Fibroblast of lung (primary cell): ENCODE results near the gene GDF9. TPM values are rescaled to one million over a fixed set of nuclear protein-coding genes. Genes with fewer than 3 reads are reported as not detected.

Experiments
- DNase-seq, 2 donors: peaks; one replicate each; pipeline versions ENCODE4 v3.0.0 to v3.0.0-alpha.2; 2010; ENCODE audit warnings: low read depth in 2 of 2
- H2AFZ ChIP-seq: 2 replicates; pipeline ENCODE4 v1.5.1; 2012; ENCODE audit warnings: low read length, control low read depth, inconsistent platforms
- H3K27ac ChIP-seq: 2 replicates; pipeline ENCODE4 v1.5.1; 2011; ENCODE audit warnings: low read length, control low read depth; ENCODE audit not compliant: insufficient read depth
- H3K27me3 ChIP-seq: 2 replicates; pipeline ENCODE4 v1.5.1; 2011; ENCODE audit warnings: mild to moderate bottlenecking, low read length; ENCODE audit not compliant: control insufficient read depth, insufficient read depth
- H3K36me3 ChIP-seq: 2 replicates; pipeline ENCODE4 v1.5.1; 2011; ENCODE audit warnings: low read length; ENCODE audit not compliant: control insufficient read depth, insufficient read depth
- H3K4me1 ChIP-seq: 2 replicates; pipeline ENCODE4 v1.5.1; 2011; ENCODE audit warnings: low read length; ENCODE audit not compliant: control insufficient read depth, insufficient read depth; ENCODE audit errors: extremely low read depth
- H3K4me2 ChIP-seq: 2 replicates; pipeline ENCODE4 v1.5.1; 2011; ENCODE audit warnings: low read length, control low read depth; ENCODE audit not compliant: insufficient read depth; ENCODE audit errors: extremely low read depth
- H3K4me3 ChIP-seq, 4 experiments: fragments of 200-600 bp in 1 of 4; sonication (generic) in 1 of 4; replicated peaks in 1 of 4; 2 replicates each; pipeline ENCODE4 v1.5.1; 2011 to 2016; ENCODE audit warnings: low read length in 4 of 4, low read depth in 3 of 4, mild to moderate bottlenecking in 3 of 4, control low read depth in 2 of 4, inconsistent platforms in 1 of 4, mixed read lengths in 1 of 4; ENCODE audit not compliant: insufficient read depth in 1 of 4; ENCODE audit errors: control extremely low read depth in 1 of 4
- H3K79me2 ChIP-seq: 2 replicates; pipeline ENCODE4 v1.5.1; 2012; ENCODE audit warnings: mild to moderate bottlenecking, low read length, inconsistent platforms; ENCODE audit not compliant: control insufficient read depth, insufficient read depth
- H3K9ac ChIP-seq: 2 replicates; pipeline ENCODE4 v1.5.1; 2011; ENCODE audit warnings: mild to moderate bottlenecking, low read length, control low read depth; ENCODE audit not compliant: insufficient read depth
- H3K9me3 ChIP-seq: 2 replicates; pipeline ENCODE4 v1.5.1; 2012; ENCODE audit warnings: low read depth, low read length; ENCODE audit not compliant: control insufficient read depth, insufficient read depth
- H4K20me1 ChIP-seq: 2 replicates; pipeline ENCODE4 v1.5.1; 2011; ENCODE audit warnings: low read length; ENCODE audit not compliant: control insufficient read depth, insufficient read depth; ENCODE audit errors: extremely low read depth
- EZH2 ChIP-seq: IDR thresholded peaks from 2 replicates; pipeline ENCODE4 v1.5.1; 2012; ENCODE audit warnings: low read length, control low read depth, mild to moderate bottlenecking; ENCODE audit errors: missing control alignments
- polyA plus RNA-seq, 2 donors: library from polyadenylated mRNA; depleted of rRNA in 1 of 2; stranded (reverse) in 1 of 2; unstranded in 1 of 2; fragments of >200 nt; gene quantifications; 2 replicates each; pipeline ENCODE4 v1.2.1, GENCODE V29; 2011 to 2012; ENCODE audit warnings: missing spikeins in 1 of 2
- total RNA-seq: library from RNA; depleted of rRNA; stranded (reverse); fragments of >200 nt; gene quantifications from 2 replicates; pipeline ENCODE4 v1.2.1, GENCODE V29; 2014
- TF ChIP-seq, protein P1 (sequence below), 2 donors: IDR thresholded peaks in 1 of 2; conservative IDR thresholded peaks in 1 of 2; 1 replicate in 1 of 2; 2 replicates in 1 of 2; pipeline ENCODE4 v1.5.1; 2011 to 2012; ENCODE audit warnings: low read length in 2 of 2, control low read depth in 1 of 2, inconsistent platforms in 1 of 2, low read depth in 1 of 2, mild to moderate bottlenecking in 1 of 2

GDF9 gene
- total and polyA plus RNA-seq, 2 donors (not counting 1 experiment from before 2014, with no cell fraction given), result 0.11 to 0.17 TPM

DNA sequence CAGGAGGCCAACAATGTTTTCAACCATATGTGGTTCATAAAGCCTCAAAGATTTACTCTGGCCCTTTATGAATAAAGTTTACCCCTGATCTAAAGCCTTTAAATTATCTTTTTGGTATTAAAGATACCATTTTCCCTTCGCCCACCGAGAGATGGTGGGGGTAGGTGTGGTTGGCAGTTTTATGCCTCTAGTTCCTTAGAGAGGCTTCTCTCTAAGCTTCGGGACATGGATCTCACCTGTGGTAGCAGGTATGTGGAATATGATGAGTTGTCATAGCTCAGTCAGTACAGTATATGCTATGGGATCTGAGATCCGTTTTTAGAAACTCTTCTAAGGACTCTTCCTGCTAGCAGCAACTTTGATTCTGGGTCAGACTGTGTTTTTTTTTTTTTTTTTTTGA is 2.5 kb upstream of the GDF9 start:
- H3K27ac ChIP-seq, result no peak overlapping the region
- H3K4me3 ChIP-seq, result no peak overlapping the region
- H3K9me3 ChIP-seq, result no peaks in the 10 kb centered on the region
- peaks cover 14% of the 10 kb centered on the region for H3K79me2 ChIP-seq
- H3K4me2 ChIP-seq, result no peak overlapping the region
- H3K4me1 ChIP-seq, result peaks cover 3% of the 10 kb centered on the region
- H3K36me3 ChIP-seq, result peaks cover 4% of the 10 kb centered on the region
- H3K27me3 ChIP-seq, result no peaks in the 10 kb centered on the region
- no peak overlapping the region for H2AFZ ChIP-seq
- H3K9ac ChIP-seq, result no peak overlapping the region
- TF ChIP-seq EZH2, result no peak
- TF ChIP-seq, protein P1, sequence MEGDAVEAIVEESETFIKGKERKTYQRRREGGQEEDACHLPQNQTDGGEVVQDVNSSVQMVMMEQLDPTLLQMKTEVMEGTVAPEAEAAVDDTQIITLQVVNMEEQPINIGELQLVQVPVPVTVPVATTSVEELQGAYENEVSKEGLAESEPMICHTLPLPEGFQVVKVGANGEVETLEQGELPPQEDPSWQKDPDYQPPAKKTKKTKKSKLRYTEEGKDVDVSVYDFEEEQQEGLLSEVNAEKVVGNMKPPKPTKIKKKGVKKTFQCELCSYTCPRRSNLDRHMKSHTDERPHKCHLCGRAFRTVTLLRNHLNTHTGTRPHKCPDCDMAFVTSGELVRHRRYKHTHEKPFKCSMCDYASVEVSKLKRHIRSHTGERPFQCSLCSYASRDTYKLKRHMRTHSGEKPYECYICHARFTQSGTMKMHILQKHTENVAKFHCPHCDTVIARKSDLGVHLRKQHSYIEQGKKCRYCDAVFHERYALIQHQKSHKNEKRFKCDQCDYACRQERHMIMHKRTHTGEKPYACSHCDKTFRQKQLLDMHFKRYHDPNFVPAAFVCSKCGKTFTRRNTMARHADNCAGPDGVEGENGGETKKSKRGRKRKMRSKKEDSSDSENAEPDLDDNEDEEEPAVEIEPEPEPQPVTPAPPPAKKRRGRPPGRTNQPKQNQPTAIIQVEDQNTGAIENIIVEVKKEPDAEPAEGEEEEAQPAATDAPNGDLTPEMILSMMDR (conservative IDR thresholded peaks at IDR 0.05 in 1 of 2, IDR thresholded peaks at IDR 0.05 in 1 of 2; ENCODE audit: low read depth in 1 of 2, low read length in 2 of 2), result no peak
- no peak for DNase-seq
- no peaks in the 10 kb centered on the region for H4K20me1 ChIP-seq

DNA sequence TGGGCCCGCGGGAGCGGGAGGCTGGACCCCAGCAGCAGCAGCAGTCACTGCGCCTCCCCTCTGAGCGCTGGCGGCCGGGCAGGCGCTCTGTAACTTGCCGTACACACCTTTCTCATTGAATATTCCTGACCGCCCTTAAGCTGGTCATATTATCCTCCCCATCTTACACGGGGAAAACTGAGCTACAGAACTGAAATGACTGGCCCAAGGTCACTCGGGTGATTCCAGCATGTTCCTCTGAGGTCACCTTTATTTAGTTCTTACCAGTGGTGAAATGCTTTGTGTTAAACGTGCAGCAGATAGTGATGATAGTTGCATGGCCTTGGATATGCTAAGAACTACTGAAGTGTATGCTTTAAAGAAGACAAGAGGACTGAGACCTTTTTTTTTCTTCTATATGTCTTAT is 780 bp upstream of the GDF9 start:
- no peak for DNase-seq
- H4K20me1 ChIP-seq, result no peaks in the 10 kb centered on the region
- peak overlapping the region; percentile 97 for H3K9ac ChIP-seq
- H3K79me2 ChIP-seq, result peaks cover 14% of the 10 kb centered on the region
- H3K4me2 ChIP-seq, result peak overlapping the region; percentile 89
- H3K27ac ChIP-seq, result peak overlapping the region; percentile 99
- peaks cover 3% of the 10 kb centered on the region for H3K4me1 ChIP-seq
- H3K4me3 ChIP-seq, result peak overlapping the region; percentile 91 to 99 (median 94)
- no peak for TF ChIP-seq EZH2
- TF ChIP-seq, protein P1 (conservative IDR thresholded peaks at IDR 0.05 in 1 of 2, IDR thresholded peaks at IDR 0.05 in 1 of 2; ENCODE audit: low read depth in 1 of 2, low read length in 2 of 2), result no peak
- H3K36me3 ChIP-seq, result peaks cover 2% of the 10 kb centered on the region
- H3K9me3 ChIP-seq, result no peaks in the 10 kb centered on the region
- H2AFZ ChIP-seq, result peak overlapping the region; percentile 71
- H3K27me3 ChIP-seq, result no peaks in the 10 kb centered on the region

DNA sequence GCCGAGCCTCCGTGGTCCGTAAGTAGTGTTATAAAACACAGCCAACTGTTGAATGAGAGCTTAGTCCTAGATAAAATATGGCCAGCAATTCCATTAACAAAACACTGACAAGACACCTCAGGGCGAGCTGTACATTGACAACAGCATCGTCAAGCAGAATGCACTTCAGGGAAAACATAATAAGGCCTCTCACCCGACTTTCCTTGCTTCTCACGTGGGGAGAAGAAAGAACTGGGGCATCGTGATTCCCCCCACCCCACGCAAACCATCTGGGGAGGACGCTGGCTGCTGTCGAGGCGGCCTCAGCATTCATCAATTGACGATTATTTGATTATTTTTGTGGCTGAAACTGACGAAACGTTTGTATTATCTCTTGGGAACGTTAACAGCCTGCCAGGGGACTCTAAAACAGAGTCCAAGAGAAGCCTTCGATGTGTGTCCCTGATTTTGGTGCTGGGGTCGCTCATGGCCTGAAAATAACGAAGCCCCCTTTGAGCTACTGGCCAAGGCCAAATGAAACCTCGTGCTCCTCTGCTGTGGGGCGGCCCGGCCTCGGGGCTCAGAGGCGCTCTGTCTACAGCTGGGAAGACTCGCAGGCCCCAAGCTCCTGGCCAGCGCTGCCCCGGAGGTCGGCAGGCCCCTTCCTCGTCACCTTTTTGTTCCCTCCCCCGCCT is 464 bp downstream of the GDF9 start:
- no peak for TF ChIP-seq EZH2
- TF ChIP-seq, protein P1 (conservative IDR thresholded peaks at IDR 0.05 in 1 of 2, IDR thresholded peaks at IDR 0.05 in 1 of 2; ENCODE audit: low read depth in 1 of 2, low read length in 2 of 2), result no peak
- Histone ChIP-seq H3K4me3 (peak overlapping the region; percentile 32 to 99 (median 64)), H3K79me2 (peaks cover 14% of the 10 kb centered on the region), H4K20me1 (no peaks in the 10 kb centered on the region), H3K4me2 (peak overlapping the region; percentile 59), H3K27me3 (no peaks in the 10 kb centered on the region), H3K9ac (peak overlapping the region; percentile 66), H3K4me1 (peaks cover 3% of the 10 kb centered on the region), H3K27ac (peak overlapping the region; percentile 99), H3K9me3 (no peaks in the 10 kb centered on the region), H3K36me3 (no peaks in the 10 kb centered on the region), H2AFZ (peak overlapping the region; percentile 56)
- DNase-seq, result no peak
